HPDE6-E6E7 (cell line): ENCODE results near the gene SHF.
"Not testable (repeated sequence)": the region's sequence is repeated elsewhere in the genome, so short reads cannot be mapped to it uniquely, and the experiment has no call there.

Source experiments
- DNase-seq: peaks from one replicate; pipeline ENCODE4 v3.0.0; 2011; ENCODE audit warnings: missing footprints; ENCODE audit errors: extremely low spot score

The SHF gene, protein sequence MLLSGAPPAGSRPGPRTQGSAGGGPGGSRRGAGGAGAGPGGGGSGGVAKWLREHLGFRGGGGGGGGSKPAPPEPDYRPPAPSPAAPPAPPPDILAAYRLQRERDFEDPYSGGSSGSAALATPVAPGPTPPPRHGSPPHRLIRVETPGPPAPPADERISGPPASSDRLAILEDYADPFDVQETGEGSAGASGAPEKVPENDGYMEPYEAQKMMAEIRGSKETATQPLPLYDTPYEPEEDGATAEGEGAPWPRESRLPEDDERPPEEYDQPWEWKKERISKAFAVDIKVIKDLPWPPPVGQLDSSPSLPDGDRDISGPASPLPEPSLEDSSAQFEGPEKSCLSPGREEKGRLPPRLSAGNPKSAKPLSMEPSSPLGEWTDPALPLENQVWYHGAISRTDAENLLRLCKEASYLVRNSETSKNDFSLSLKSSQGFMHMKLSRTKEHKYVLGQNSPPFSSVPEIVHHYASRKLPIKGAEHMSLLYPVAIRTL

DNA sequence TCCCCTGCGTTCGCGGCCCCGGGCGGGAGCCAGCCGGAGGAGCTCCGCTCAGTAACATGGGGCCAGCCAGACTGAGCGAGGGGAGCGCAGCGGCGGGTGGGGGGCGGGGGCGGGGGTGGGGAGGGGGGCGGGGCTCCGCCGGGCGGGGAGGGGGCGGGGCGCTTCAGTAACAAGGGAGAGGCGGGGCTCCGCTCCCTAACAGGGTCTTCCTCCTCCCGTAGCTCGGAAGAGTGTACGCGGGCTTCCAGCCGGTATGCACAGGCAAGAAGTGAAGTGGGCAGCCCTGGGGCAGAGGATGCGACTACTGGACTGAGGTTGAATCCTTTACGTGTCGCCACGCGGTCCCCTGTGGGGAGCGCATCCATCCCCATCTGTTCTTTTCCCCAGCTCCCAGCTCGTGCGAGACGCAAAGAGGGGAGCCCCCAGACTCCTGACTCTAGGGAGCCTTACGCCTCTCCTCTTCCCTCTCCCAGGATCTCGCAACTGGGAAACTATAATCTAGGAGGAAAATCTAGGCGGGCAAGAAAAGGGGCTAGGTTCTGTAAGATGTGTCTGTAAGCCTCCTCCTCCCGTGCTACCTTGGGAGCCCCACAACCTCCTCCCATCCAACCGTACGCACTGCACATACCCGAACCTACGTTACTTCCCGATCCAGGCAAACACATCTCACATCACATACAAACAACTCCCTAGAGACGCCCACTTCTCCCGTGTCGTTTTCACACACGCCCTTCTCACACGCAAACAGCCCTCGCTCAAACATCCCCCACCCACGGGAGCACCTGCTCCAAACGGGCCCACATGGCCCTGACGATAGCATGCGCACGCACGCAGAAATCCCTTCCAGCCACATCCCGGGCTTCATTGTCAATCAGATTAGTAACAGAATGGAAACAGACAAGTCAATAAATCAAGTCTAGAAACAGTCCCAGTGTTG lies at the start of gene SHF:
Gene SHF (minus strand): TSS at position 73 of the 937 bp plus-strand sequence. CDS start 15 bp downstream, at position 58.
- DNase-seq = no peak

DNA sequence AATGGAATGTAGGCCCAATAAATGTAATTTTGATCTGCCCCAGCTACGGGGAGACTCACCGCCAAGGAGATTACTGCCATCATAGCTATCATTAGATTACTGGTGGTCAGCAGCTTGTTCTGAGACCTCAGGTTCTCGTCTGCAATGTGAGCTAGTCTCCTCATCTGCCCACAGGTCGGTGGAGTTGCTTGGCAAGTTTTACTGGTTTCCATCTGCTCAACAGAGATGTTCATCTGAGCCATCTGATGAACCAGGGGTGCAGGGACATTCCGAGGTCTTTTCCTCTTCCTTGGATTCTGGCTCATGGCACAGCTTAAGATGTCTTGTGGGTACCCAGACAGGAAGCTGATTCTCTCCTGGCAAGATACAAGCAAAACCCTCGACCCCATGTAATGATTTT lies 49.0 kb upstream of the SHF start:
- DNase-seq = not testable (repeated sequence)

DNA sequence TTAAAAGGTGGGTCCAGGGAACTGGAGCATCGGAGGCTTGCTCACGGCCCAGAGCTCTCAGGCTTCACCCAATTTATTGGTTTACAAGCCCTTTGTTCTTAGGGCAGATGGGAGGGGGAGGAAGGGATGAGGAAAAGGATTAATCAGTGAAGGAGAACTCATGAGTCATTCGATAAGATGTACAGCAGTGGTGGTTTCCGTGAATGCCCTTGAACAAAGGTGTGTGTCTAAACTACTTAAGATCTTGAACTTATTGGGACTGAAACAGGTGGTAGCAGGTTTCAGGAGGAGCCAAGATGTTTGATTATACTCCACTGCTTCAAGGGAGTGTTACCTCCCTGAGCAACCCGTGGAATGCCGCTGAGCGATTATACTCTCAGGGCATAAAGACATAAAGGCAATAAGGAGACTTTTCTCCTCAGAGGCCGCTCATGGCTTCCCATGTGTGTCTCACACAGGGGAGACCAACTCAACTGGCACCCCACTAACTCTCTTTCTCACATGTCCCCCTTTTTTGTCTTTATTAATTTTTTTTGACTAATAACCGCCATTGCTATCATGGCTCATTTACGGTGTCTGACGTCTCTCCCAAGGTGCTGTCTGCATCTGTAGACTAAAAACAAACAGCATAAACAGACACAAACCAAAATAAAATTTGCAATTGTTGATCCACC lies 46.9 kb upstream of the SHF start:
- DNase-seq = no peak

DNA sequence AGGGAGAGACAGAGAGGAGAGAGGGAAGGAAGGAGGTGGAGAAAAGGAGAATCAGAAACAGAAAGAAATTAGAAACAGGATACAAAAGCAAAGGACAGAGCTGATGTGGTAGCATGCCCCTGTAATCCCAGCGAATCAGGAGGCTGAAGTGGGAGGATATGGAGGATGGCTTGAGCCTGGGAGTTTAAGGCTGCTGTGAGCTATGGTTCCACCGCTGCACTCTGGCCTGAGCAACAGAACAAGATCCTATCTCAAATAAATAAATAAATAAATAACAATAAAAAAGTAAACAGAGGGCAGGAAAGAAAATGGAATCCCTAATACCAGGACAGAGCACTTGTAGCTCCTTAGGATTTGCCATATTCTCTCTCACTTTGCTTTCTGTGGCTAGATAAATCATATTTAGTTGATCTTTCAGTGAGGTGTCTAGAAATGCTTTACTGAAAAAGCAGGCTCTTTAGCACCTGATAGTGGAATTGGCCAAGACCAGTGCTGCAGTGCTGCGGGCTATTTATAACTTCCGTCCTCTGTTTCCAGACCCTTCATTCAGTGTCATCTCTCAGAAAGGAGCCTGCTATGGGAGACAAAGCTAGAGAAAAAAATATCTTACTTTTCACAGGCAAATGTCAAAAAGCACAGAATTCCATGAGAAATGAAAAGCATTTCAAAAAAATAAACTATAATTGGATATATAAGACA lies 44.2 kb upstream of the SHF start:
- no peak for DNase-seq

DNA sequence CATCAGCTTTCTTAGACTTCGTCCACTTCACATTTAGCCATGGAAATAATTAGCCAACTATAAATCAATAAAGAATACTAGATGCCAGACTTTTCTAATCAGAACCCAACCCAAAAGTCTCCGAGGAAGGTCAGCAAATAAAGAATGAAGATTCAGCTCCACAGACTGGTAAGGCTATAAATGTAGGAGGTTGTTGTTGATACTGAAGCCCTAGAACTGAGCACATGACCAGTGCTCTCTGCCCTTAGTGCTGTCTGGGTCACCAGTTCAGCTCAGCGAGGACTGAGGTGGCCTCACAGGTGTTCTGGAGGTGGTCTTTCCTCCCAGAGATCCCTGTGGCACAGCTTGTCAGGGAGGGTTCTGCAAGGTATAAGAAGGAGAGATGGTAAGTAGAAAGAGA lies 43.4 kb upstream of the SHF start:
- no peak for DNase-seq

DNA sequence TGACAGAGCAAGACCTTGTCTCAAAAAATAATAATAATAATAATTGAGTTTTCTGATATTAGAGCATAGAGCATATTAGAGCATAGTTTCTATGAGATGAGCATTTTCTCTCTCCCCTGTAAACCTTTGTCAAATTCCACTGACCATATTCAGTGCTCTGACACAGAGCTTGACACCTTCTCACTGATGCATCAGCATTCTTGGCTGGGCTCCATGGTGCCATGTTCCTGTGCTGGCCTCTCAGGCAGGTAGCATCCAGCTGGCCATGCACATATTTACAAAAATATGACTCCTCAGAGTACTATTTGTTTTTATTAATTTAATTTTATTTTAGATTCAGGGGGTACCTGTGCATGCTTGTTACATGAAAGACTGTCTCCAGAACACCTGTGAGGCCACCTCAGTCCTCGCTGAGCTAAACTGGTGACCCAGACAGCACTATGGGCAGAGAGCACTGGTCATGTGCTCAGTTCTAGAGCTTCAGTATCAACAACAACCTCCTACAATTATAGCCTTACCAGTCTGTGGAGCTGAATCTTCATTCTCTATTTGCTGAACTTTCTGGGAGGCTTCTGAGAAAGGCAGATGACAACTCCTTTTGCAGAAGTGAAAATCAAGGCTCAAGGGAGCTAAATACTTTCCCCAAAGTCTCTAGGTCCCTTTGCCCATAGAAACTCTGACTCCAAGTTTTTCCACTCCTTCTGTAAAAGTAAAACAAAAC lies 42.6 kb upstream of the SHF start:
- no peak for DNase-seq

DNA sequence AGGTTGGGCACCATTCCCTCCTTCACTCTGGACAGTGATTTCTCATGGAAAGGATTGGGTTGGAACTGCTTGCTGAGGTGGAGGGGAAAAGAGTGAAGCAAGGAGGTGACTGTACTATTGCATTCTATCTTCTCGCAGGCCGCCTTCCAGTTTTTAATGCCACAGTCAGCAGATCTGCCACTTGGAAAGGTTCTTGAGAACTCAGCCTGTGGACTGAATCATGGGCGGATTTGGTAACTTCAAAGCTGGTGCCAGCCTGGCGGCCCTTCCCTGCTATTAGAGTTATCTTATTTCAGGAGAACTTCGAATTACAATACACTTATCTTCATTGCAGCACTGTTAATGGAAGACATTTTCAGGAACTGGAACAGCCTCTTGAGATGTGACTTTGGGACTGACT lies 41.2 kb upstream of the SHF start:
- DNase-seq = no peak

DNA sequence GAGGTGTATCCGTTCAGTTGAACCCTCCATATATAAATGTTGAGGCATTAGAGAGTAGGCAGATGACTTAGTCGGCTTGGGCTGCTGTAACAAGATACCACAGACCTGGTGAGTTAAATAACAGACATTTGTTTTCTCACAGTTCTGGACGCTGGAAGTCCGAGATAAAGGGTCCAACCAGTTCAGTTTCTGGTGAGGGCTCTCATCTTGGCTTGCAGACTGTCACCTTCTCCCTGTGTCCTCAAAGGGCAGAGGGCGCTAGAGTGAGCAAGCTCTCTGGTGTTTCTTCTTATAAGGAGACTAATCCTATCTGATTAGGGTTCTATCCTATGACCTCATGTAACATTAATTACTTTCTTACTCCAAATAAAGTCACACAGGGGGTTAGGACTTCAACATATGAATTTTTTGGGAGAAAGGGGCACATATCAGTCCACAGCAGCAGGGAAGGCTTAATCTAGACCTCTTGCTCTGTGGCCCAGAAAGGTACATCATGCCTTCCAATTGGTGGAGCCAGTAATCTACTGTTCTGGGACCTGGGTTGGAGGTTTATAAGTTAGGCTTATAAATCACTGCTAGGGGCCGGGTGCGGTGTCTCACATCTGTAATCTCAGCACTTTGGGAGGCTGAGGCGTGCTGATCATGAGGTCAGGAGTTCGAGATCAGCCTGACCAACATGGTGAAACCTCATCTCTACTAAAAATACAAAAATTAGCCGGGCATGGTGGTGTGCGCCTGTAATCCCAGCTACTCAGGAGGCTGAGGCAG lies 37.9 kb upstream of the SHF start:
- no peak for DNase-seq

DNA sequence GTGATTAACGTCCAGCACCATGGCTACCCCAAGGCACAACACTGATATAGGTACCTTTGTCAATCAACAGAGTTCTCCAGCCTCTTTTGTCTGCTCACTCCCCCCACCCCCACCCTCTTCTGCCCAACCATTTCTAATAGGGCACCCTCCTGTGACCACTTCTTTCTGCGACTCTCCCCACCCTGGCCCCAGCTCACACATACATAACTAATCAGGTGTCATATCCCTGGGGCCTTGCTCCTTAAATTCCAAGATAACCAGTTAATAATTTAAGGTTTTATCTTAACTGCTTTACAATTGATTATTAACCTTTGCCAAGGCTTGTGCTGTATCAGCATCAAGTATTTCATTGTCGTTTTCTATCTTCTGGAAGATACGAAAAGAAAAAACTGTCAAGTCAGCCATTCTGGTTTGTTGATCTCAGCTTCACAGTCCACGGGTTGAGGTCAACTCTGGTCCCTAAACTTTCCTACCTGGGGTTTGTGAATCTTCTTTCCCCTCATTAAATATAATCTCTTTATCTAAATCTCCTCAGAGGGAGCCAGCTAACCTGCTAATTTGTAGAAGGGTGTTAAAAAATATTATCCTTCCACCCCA lies 37.0 kb upstream of the SHF start:
- no peak for DNase-seq

DNA sequence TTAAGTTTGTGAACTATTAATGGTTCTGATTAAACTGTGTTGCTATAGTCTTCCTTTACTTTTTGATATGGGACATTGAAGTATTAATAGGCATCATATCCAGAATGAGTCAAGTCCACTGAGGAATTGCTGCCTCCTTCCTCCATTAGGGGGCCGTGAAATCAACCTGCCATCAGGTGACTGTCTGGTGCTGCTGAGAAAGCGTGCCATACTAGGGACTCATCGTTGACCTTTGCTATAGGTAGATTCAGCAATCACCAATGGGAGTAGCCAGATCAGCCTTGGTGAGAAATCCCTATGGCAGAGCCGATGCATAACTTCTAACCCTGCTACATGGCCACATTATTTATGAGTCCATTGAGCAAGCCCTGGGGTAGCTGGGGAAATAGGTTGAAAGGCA lies 34.2 kb upstream of the SHF start:
- DNase-seq = no peak

DNA sequence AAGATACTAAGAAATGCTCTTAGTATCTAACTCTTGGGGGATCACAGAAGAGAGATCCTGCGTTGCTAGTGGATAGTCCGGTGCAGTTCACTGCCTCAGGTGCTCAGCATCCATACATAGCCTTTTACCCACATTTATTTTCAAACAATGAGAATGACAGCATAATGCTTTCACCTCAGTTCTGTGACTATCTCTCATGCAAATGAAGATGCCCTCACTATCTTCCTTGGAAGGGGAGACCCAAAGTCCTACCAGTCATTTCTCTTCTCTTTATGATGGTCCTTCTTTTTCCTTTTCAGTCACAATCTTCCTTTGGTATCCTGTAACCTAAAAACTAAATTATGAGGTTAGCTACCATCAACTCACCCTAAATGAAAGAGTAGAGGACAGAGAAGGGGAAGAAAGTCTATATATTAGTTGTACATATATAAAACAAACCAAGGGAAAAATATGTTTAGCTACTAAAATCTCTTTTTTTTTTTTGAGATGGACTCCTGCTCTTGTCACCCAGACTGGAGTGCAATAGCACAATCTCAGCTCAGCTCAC lies 33.4 kb upstream of the SHF start:
- DNase-seq = no peak

DNA sequence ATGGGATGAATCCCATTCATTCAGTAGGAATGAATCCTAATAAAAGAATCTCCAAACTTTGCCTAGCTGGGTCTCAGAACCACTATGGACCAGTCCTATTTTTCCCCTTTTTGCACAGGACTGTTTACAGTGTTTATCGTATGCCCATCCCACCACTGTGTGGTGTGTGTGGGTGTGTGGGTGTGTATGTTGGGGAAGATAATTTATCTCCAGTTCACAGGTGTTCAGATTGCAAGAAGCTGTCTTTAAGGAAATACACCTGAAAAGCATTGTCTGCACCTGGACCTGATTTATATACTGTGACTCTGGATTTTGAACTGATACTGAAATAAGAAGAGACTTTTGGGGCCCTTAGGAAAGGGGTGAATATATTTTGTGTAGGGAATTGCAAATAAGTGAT lies 24.7 kb upstream of the SHF start:
- no peak for DNase-seq

DNA sequence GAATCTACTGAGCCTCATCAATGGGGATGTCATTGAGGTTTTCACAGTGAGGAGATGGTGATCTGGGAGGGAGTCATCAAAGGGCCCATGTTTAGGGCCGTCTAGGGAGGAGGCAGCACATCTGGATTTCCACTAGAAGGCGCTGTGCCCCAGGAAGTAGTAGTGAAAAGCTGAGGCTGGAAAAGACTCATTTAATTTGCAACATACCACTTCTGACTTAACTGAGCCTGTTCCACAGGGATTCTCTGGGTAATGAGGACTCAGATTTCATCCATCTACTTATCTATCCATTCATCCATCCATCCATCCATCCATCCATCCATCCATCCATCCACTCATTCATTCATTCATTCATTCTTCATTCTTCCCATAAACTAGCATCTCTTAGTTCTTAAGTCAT lies 17.4 kb upstream of the SHF start:
- DNase-seq = no peak

DNA sequence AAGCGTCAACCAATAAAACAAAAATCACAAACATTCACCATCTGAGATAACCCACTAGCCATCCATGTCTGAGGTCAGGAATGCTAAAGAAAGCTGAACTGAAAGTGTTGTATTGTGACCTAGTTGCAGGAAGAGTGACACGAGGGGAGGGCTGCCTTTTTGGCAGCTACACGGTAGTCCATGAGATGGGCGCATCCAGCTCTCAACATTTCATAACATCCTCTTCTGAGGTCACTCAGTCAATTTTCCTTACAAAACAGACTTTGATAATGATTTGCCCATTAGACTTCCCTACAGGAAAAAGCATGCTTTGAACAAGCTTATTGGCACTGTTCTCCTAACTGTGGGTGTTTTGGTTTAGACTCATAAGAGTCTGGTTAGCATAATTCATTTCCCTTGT lies 15.4 kb upstream of the SHF start:
- DNase-seq = no peak

DNA sequence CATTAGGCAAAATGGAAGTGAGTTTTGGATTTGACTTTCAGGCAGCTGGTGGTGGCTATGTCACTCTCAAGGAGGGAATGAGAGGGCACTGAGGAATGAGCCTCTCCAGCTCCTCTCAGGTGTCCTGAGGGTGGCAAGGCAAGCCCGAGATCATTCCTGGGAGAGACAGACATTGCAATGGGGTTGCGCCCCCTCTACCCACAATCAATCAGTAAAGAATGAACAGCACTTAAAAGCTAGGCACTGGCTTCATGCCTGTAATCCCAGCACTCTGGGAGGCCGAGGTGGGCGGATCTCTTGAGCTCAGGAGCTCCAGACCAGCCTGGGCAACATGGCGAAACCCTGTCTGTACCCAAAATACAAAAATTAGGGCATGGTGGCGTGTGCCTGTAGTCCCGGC lies 14.1 kb upstream of the SHF start:
- DNase-seq = no peak

DNA sequence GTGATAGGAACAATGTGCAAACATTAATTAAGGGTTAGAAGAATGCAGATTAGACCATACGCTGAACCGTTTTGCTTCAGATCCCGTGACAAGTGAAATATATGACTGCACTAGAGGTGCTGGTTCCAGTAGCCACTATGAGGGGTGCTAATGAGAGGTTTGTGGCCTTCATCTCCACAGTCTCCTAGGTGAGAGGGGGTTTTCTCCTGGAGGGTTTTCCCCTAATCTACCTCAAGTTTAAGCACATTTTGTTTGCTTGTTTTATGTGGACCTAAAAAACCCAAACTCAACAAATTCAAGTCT lies 13.7 kb upstream of the SHF start:
- DNase-seq = no peak

DNA sequence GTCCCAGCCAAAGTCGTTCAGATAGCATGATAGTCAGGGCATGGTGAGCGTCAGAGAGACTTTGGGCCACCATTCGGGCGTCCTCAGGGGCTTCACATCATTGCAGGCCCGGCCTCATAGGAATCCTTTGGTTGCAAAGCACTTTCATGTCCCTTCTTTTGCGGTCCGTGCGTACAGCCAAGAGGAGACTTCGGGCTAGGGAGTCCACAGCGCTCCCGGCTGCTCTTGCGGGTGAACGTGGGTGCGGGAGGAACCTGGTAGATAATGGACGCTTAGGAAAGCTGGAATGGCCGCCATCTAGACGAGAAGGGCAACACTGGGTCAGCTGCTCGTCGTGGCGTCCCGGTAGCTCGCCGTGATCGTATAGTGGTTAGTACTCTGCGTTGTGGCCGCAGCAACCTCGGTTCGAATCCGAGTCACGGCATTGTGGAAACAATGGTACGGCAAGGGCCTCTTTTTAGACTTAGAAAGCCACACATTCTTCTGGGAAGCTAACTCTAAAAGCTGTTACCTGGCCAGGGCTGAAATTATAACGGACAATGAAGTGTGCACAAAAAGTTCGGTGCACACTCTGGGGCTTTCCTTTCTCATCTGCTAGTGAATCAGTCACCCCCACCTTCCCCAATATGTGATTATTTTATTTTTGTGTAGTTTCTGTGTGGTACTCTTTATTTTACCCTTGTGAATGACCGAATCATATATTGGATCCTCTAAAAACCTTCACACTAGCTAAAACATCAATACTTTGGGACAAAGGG lies 13.2 kb upstream of the SHF start:
- DNase-seq = no peak

DNA sequence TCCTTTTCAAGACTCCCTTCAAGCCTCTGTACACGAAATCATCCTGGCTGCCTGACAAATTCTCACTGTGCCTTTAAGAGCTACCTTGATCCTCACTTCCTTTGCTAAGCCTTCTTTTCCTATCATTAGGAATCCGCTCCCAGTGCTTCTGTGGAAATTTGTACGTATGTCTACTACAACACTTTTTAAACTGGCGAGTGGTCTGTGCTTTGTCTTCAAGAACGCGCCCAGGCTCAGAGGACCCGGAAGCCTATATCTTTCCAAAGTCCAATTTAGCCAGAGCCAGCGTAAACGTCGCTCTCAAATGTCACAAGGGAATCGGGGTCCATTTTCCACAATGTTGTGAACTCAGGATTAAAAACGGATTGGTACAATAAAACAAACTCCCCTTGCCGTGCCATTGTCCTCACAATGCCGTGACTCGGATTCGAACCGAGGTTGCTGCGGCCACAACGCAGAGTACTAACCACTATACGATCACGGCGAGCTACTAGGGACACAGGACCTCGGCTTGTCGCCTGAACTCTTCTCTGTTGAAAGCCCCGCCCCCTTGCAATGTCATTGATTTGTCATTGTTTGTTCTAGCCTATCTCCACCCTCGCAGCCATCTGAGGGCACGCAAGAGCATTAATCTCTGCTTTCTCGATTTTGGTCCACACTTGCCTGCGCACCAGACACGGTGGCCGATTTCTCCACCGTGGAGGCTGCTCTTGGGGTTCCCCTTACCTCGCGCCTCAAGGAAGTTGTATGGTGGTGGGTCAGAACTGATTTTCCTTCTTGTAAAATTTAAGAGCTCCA lies 12.4 kb upstream of the SHF start:
- DNase-seq = no peak
